Vagina (tissue), 2 donors: ENCODE measurements around the gene ZNF382.

Experiments
- POLR2A ChIP-seq, 2 donors: fragments of 450-650 bp; IDR thresholded peaks; one replicate each; pipeline ENCODE4 v1.6.1; 2017; ENCODE audit warnings: antibody characterized with exemption in 2 of 2, mild to moderate bottlenecking in 2 of 2, moderate library complexity in 2 of 2
- POLR2AphosphoS5 ChIP-seq, 2 donors: sonication (generic); formaldehyde crosslinking; IDR thresholded peaks; one replicate each; pipeline ENCODE4 v1.9.0; 2017; ENCODE audit warnings: antibody characterized with exemption in 2 of 2, mild to moderate bottlenecking in 2 of 2, low read depth in 1 of 2; ENCODE audit not compliant: insufficient read depth in 1 of 2
- TF ChIP-seq, protein P1 (sequence below), 3 experiments: fragments of 450-650 bp in 2 of 3; fragments of 200-600 bp in 1 of 3; sonication (generic) in 1 of 3; IDR thresholded peaks; one replicate each; pipeline ENCODE4 v1.5.1; 2017 to 2019; ENCODE audit warnings: antibody characterized with exemption in 3 of 3, mild to moderate bottlenecking in 2 of 3, moderate library complexity in 2 of 3

- TF ChIP-seq, protein P1, sequence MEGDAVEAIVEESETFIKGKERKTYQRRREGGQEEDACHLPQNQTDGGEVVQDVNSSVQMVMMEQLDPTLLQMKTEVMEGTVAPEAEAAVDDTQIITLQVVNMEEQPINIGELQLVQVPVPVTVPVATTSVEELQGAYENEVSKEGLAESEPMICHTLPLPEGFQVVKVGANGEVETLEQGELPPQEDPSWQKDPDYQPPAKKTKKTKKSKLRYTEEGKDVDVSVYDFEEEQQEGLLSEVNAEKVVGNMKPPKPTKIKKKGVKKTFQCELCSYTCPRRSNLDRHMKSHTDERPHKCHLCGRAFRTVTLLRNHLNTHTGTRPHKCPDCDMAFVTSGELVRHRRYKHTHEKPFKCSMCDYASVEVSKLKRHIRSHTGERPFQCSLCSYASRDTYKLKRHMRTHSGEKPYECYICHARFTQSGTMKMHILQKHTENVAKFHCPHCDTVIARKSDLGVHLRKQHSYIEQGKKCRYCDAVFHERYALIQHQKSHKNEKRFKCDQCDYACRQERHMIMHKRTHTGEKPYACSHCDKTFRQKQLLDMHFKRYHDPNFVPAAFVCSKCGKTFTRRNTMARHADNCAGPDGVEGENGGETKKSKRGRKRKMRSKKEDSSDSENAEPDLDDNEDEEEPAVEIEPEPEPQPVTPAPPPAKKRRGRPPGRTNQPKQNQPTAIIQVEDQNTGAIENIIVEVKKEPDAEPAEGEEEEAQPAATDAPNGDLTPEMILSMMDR (IDR thresholded peaks at IDR 0.05) = no peak
- TF ChIP-seq POLR2AphosphoS5 (IDR thresholded peaks at IDR 0.05; ENCODE audit: insufficient read depth in 1 of 2, low read depth in 1 of 2) (no peak), POLR2A (IDR thresholded peaks at IDR 0.05) (no peak)
Observed at GRCh38 chr19:36679455-36679854, 74.3 kb downstream of the ZNF382 start.
